ENCODE measurements around the gene PDGFRA. TPM values are rescaled to one million over a fixed set of nuclear protein-coding genes. Genes with fewer than 3 reads are reported as not detected.

Gene PDGFRA
- total RNA-seq: 0.24 and 0.47 TPM in 2 replicates

- Mint-ChIP-seq H3K36me3 (ENCODE audit: low read depth) (peaks cover 2% of the 10 kb centered on the region), H3K27ac (peak within 1 kb of the TSS; percentile 83), H3K4me3 (peak within 1 kb of the TSS; percentile 47), H3K4me1 (ENCODE audit: low read depth) (peaks cover 9% of the 10 kb centered on the region), H3K27me3 (ENCODE audit: insufficient read depth) (peaks cover 83% of the 10 kb centered on the region), H3K9me3 (no peaks in the 10 kb centered on the region)
- intact Hi-C loops (cut with micrococcal nuclease): loop anchor here (5.0 kb wide), 1 partner anchor 428 kb away; the partner anchor contains the start of gene KIT
- DNase-seq (ENCODE audit: low spot score): no peak
Measured at GRCh38 chr4:54228961-54229501, at the start of gene PDGFRA. Gene PDGFRA, plus strand, starts transcription at chr4:54229293. Its CDS starts 29,476 bp downstream, at chr4:54258769.

GRCh38 chr4:54184581-54184980 lies 44.5 kb upstream of the PDGFRA start:
- Mint-ChIP-seq H3K27me3 (ENCODE audit: insufficient read depth) (no peaks in the 10 kb centered on the region), H3K36me3 (ENCODE audit: low read depth) (no peaks in the 10 kb centered on the region), H3K27ac (no peak overlapping the region), H3K4me3 (no peak overlapping the region), H3K9me3 (no peaks in the 10 kb centered on the region), H3K4me1 (ENCODE audit: low read depth) (no peaks in the 10 kb centered on the region)
- intact Hi-C loops (cut with micrococcal nuclease): no loop called here
- DNase-seq (ENCODE audit: low spot score): no peak

GRCh38 chr4:54185044-54185780 lies 43.9 kb upstream of the PDGFRA start:
- Mint-ChIP-seq H3K36me3 (ENCODE audit: low read depth) (no peaks in the 10 kb centered on the region), H3K9me3 (no peaks in the 10 kb centered on the region), H3K4me3 (no peak overlapping the region), H3K27ac (no peak overlapping the region), H3K27me3 (ENCODE audit: insufficient read depth) (no peaks in the 10 kb centered on the region), H3K4me1 (ENCODE audit: low read depth) (no peaks in the 10 kb centered on the region)
- no peak for DNase-seq (ENCODE audit: low spot score)
- intact Hi-C loops (cut with micrococcal nuclease): no loop called here

GRCh38 chr4:54185866-54186265 lies 43.2 kb upstream of the PDGFRA start:
- H3K27ac Mint-ChIP-seq: no peak overlapping the region
- H3K4me1 Mint-ChIP-seq (ENCODE audit: low read depth): no peaks in the 10 kb centered on the region
- no peak overlapping the region for H3K4me3 Mint-ChIP-seq
- DNase-seq (ENCODE audit: low spot score): no peak
- no peaks in the 10 kb centered on the region for H3K9me3 Mint-ChIP-seq
- H3K36me3 Mint-ChIP-seq (ENCODE audit: low read depth): no peaks in the 10 kb centered on the region
- intact Hi-C loops (cut with micrococcal nuclease): no loop called here
- no peaks in the 10 kb centered on the region for H3K27me3 Mint-ChIP-seq (ENCODE audit: insufficient read depth)

- no peak for DNase-seq (ENCODE audit: low spot score)
- Mint-ChIP-seq H3K27ac (no peak overlapping the region), H3K4me3 (no peak overlapping the region), H3K27me3 (ENCODE audit: insufficient read depth) (no peaks in the 10 kb centered on the region), H3K36me3 (ENCODE audit: low read depth) (no peaks in the 10 kb centered on the region), H3K9me3 (no peaks in the 10 kb centered on the region), H3K4me1 (ENCODE audit: low read depth) (no peaks in the 10 kb centered on the region)
- intact Hi-C loops (cut with micrococcal nuclease): no loop called here
Measured at GRCh38 chr4:54186371-54186770, 42.7 kb upstream of the PDGFRA start.

- Mint-ChIP-seq H3K27ac (no peak overlapping the region), H3K27me3 (ENCODE audit: insufficient read depth) (no peaks in the 10 kb centered on the region), H3K36me3 (ENCODE audit: low read depth) (no peaks in the 10 kb centered on the region), H3K9me3 (no peaks in the 10 kb centered on the region), H3K4me3 (no peak overlapping the region), H3K4me1 (ENCODE audit: low read depth) (no peaks in the 10 kb centered on the region)
- DNase-seq (ENCODE audit: low spot score): no peak
- intact Hi-C loops (cut with micrococcal nuclease): no loop called here
Measured at GRCh38 chr4:54187148-54187547, 41.9 kb upstream of the PDGFRA start.

GRCh38 chr4:54189140-54189539 lies 40.0 kb upstream of the PDGFRA start:
- Mint-ChIP-seq H3K36me3 (ENCODE audit: low read depth) (no peaks in the 10 kb centered on the region), H3K4me3 (no peak overlapping the region), H3K4me1 (ENCODE audit: low read depth) (no peaks in the 10 kb centered on the region), H3K9me3 (no peaks in the 10 kb centered on the region), H3K27me3 (ENCODE audit: insufficient read depth) (no peaks in the 10 kb centered on the region), H3K27ac (no peak overlapping the region)
- DNase-seq (ENCODE audit: low spot score): no peak
- intact Hi-C loops (cut with micrococcal nuclease): no loop called here

GRCh38 chr4:54192811-54193210 lies 36.3 kb upstream of the PDGFRA start:
- H3K27ac Mint-ChIP-seq: no peak overlapping the region
- no peak for DNase-seq (ENCODE audit: low spot score)
- H3K9me3 Mint-ChIP-seq: no peaks in the 10 kb centered on the region
- intact Hi-C loops (cut with micrococcal nuclease): no loop called here
- H3K27me3 Mint-ChIP-seq (ENCODE audit: insufficient read depth): no peaks in the 10 kb centered on the region
- H3K4me3 Mint-ChIP-seq: no peak overlapping the region
- no peaks in the 10 kb centered on the region for H3K36me3 Mint-ChIP-seq (ENCODE audit: low read depth)
- no peaks in the 10 kb centered on the region for H3K4me1 Mint-ChIP-seq (ENCODE audit: low read depth)

- DNase-seq (ENCODE audit: low spot score): no peak
- H3K4me3 Mint-ChIP-seq: no peak overlapping the region
- H3K9me3 Mint-ChIP-seq: no peaks in the 10 kb centered on the region
- intact Hi-C loops (cut with micrococcal nuclease): no loop called here
- H3K4me1 Mint-ChIP-seq (ENCODE audit: low read depth): no peaks in the 10 kb centered on the region
- H3K27me3 Mint-ChIP-seq (ENCODE audit: insufficient read depth): no peaks in the 10 kb centered on the region
- H3K36me3 Mint-ChIP-seq (ENCODE audit: low read depth): no peaks in the 10 kb centered on the region
- no peak overlapping the region for H3K27ac Mint-ChIP-seq
Measured at GRCh38 chr4:54197926-54198325, 31.2 kb upstream of the PDGFRA start.

GRCh38 chr4:54199919-54200318 lies 29.2 kb upstream of the PDGFRA start:
- no peaks in the 10 kb centered on the region for H3K27me3 Mint-ChIP-seq (ENCODE audit: insufficient read depth)
- no peaks in the 10 kb centered on the region for H3K4me1 Mint-ChIP-seq (ENCODE audit: low read depth)
- intact Hi-C loops (cut with micrococcal nuclease): no loop called here
- H3K4me3 Mint-ChIP-seq: no peak overlapping the region
- no peak for DNase-seq (ENCODE audit: low spot score)
- no peaks in the 10 kb centered on the region for H3K36me3 Mint-ChIP-seq (ENCODE audit: low read depth)
- no peaks in the 10 kb centered on the region for H3K9me3 Mint-ChIP-seq
- no peak overlapping the region for H3K27ac Mint-ChIP-seq

- Mint-ChIP-seq H3K36me3 (ENCODE audit: low read depth) (no peaks in the 10 kb centered on the region), H3K4me3 (no peak overlapping the region), H3K27me3 (ENCODE audit: insufficient read depth) (peaks cover 11% of the 10 kb centered on the region), H3K4me1 (ENCODE audit: low read depth) (no peaks in the 10 kb centered on the region), H3K9me3 (no peaks in the 10 kb centered on the region), H3K27ac (no peak overlapping the region)
- intact Hi-C loops (cut with micrococcal nuclease): no loop called here
- no peak for DNase-seq (ENCODE audit: low spot score)
Measured at GRCh38 chr4:54209617-54210016, 19.5 kb upstream of the PDGFRA start.

- Mint-ChIP-seq H3K27ac (no peak overlapping the region), H3K4me3 (no peak overlapping the region), H3K4me1 (ENCODE audit: low read depth) (peaks cover 4% of the 10 kb centered on the region), H3K36me3 (ENCODE audit: low read depth) (no peaks in the 10 kb centered on the region), H3K27me3 (ENCODE audit: insufficient read depth) (peaks cover 15% of the 10 kb centered on the region), H3K9me3 (no peaks in the 10 kb centered on the region)
- intact Hi-C loops (cut with micrococcal nuclease): no loop called here
- DNase-seq (ENCODE audit: low spot score): no peak
Measured at GRCh38 chr4:54213001-54213400, 16.1 kb upstream of the PDGFRA start.

GRCh38 chr4:54213761-54214160 lies 15.3 kb upstream of the PDGFRA start:
- intact Hi-C loops (cut with micrococcal nuclease): no loop called here
- no peaks in the 10 kb centered on the region for H3K36me3 Mint-ChIP-seq (ENCODE audit: low read depth)
- peaks cover 4% of the 10 kb centered on the region for H3K4me1 Mint-ChIP-seq (ENCODE audit: low read depth)
- H3K9me3 Mint-ChIP-seq: no peaks in the 10 kb centered on the region
- H3K27ac Mint-ChIP-seq: no peak overlapping the region
- peaks cover 18% of the 10 kb centered on the region for H3K27me3 Mint-ChIP-seq (ENCODE audit: insufficient read depth)
- no peak for DNase-seq (ENCODE audit: low spot score)
- no peak overlapping the region for H3K4me3 Mint-ChIP-seq
